PFSK-1 (cell line): ENCODE results near the gene PPA2.

ENCODE experiments used
- FOXP2 ChIP-seq: optimal IDR thresholded peaks from 2 replicates; pipeline ENCODE3; 2011; ENCODE audit warnings: borderline replicate concordance, control low read depth, inconsistent platforms; ENCODE audit not compliant: insufficient read depth; ENCODE audit errors: extremely low read length, extremely low read depth
- POLR2AphosphoS5 ChIP-seq: IDR thresholded peaks from 2 replicates; pipeline ENCODE4 v1.6.1; 2012; ENCODE audit warnings: low read depth, mild to moderate bottlenecking, control low read depth, low read length, moderate library complexity
- REST ChIP-seq, 2 experiments: IDR thresholded peaks; 2 replicates each; pipeline versions ENCODE4 v1.6.1 to v1.8.0; 2011 to 2012; ENCODE audit warnings: low read depth in 2 of 2, low read length in 2 of 2, control low read depth in 1 of 2, inconsistent platforms in 1 of 2, mild to moderate bottlenecking in 1 of 2, moderate library complexity in 1 of 2; ENCODE audit not compliant: insufficient read depth in 1 of 2
- SIN3A ChIP-seq: IDR thresholded peaks from 2 replicates; pipeline ENCODE4 v1.6.1; 2012; ENCODE audit warnings: mild to moderate bottlenecking, low read length, moderate library complexity, borderline replicate concordance; ENCODE audit not compliant: insufficient read depth
- TAF1 ChIP-seq: IDR thresholded peaks from 2 replicates; pipeline ENCODE4 v1.6.1; 2012; ENCODE audit warnings: low read length, control low read depth, borderline replicate concordance; ENCODE audit not compliant: insufficient read depth

Gene PPA2

GRCh38 chr4:105437637-105438036 lies 36.2 kb downstream of the PPA2 start:
- TF ChIP-seq REST (IDR thresholded peaks at IDR 0.05; ENCODE audit: insufficient read depth in 1 of 2, low read depth in 2 of 2, low read length in 2 of 2) (no peak), SIN3A (no peak), TAF1 (no peak), FOXP2 (no peak), POLR2AphosphoS5 (no peak)

- TF ChIP-seq POLR2AphosphoS5 (no peak), FOXP2 (no peak), SIN3A (no peak), REST (IDR thresholded peaks at IDR 0.05; ENCODE audit: insufficient read depth in 1 of 2, low read depth in 2 of 2, low read length in 2 of 2) (no peak), TAF1 (no peak)
These were observed 37.4 kb downstream of the PPA2 start for GRCh38 chr4:105436414-105436813.

GRCh38 chr4:105434940-105435339 lies 38.9 kb downstream of the PPA2 start:
- TF ChIP-seq FOXP2 (no peak), TAF1 (no peak)

- TF ChIP-seq REST (IDR thresholded peaks at IDR 0.05; ENCODE audit: insufficient read depth in 1 of 2, low read depth in 2 of 2, low read length in 2 of 2) (no peak), TAF1 (no peak), POLR2AphosphoS5 (no peak), FOXP2 (no peak), SIN3A (no peak)
These were observed 40.4 kb downstream of the PPA2 start for GRCh38 chr4:105433421-105433820.

GRCh38 chr4:105432438-105432837 lies 41.4 kb downstream of the PPA2 start:
- TF ChIP-seq REST (IDR thresholded peaks at IDR 0.05; ENCODE audit: insufficient read depth in 1 of 2, low read depth in 2 of 2, low read length in 2 of 2) (no peak), TAF1 (no peak), POLR2AphosphoS5 (no peak), FOXP2 (no peak), SIN3A (no peak)

GRCh38 chr4:105430811-105431210 lies 43.1 kb downstream of the PPA2 start:
- TF ChIP-seq TAF1 (no peak), REST (IDR thresholded peaks at IDR 0.05; ENCODE audit: insufficient read depth in 1 of 2, low read depth in 2 of 2, low read length in 2 of 2) (no peak), SIN3A (no peak), POLR2AphosphoS5 (no peak), FOXP2 (no peak)
